Liver (tissue), 9 donors: ENCODE measurements around the gene AMZ1. TPM values are rescaled to one million over a fixed set of nuclear protein-coding genes. Genes with fewer than 3 reads are reported as not detected.

ENCODE experiments used
- DNase-seq: peaks from one replicate; pipeline ENCODE4 v3.0.0-alpha.2; 2017; ENCODE audit warnings: low spot score
- H3K27ac ChIP-seq, 2 donors: one replicate each; pipeline ENCODE4 v1.7.0; 2013; ENCODE audit warnings: inconsistent platforms in 2 of 2, low read length in 2 of 2, control low read depth in 1 of 2, low read depth in 1 of 2, mild to moderate bottlenecking in 1 of 2
- H3K27me3 ChIP-seq, 4 donors: one replicate each; pipeline versions ENCODE4 v1.6.1 to v1.7.0; 2013; ENCODE audit warnings: low read length in 3 of 4, inconsistent platforms in 1 of 4, mild to moderate bottlenecking in 1 of 4, moderate library complexity in 1 of 4; ENCODE audit not compliant: control insufficient read depth in 4 of 4, insufficient read depth in 4 of 4
- H3K36me3 ChIP-seq, 4 donors: one replicate each; pipeline versions ENCODE4 v1.6.1 to v1.7.0; 2013; ENCODE audit warnings: low read length in 3 of 4, mild to moderate bottlenecking in 3 of 4, low read depth in 1 of 4, moderate library complexity in 1 of 4; ENCODE audit not compliant: control insufficient read depth in 4 of 4, insufficient read depth in 3 of 4
- H3K4me1 ChIP-seq, 4 donors: one replicate each; pipeline versions ENCODE4 v1.6.1 to v1.7.0; 2013; ENCODE audit warnings: low read length in 3 of 4, mild to moderate bottlenecking in 3 of 4, moderate library complexity in 1 of 4; ENCODE audit not compliant: control insufficient read depth in 4 of 4, insufficient read depth in 4 of 4
- H3K4me3 ChIP-seq, 3 donors: one replicate each; pipeline versions ENCODE4 v1.6.1 to v1.7.0; 2013; ENCODE audit warnings: low read length in 3 of 3, control low read depth in 1 of 3, low read depth in 1 of 3, mild to moderate bottlenecking in 1 of 3
- H3K9ac ChIP-seq, 2 donors: one replicate each; pipeline ENCODE4 v1.7.0; 2013; ENCODE audit warnings: low read length in 2 of 2, mild to moderate bottlenecking in 2 of 2, moderate library complexity in 2 of 2, control low read depth in 1 of 2, low read depth in 1 of 2
- H3K9me3 ChIP-seq, 4 donors: one replicate each; pipeline versions ENCODE4 v1.6.1 to v1.7.0; 2013; ENCODE audit warnings: low read length in 3 of 4; ENCODE audit not compliant: control insufficient read depth in 4 of 4
- ATF3 ChIP-seq: IDR thresholded peaks from 2 replicates; pipeline ENCODE4 v1.6.1; 2016; ENCODE audit warnings: antibody characterized with exemption
- CTCF ChIP-seq: fragments of 150-350 bp; IDR thresholded peaks from 2 replicates; pipeline ENCODE4 v1.5.1; 2017; ENCODE audit warnings: improper control_type of control experiment, low read depth, low read length; ENCODE audit not compliant: missing input control
- EGR1 ChIP-seq, 2 donors: IDR thresholded peaks; 2 replicates each; pipeline ENCODE4 v1.6.1; 2016 to 2018; ENCODE audit warnings: antibody characterized with exemption in 2 of 2, low read depth in 2 of 2
- FOXA1 ChIP-seq: IDR thresholded peaks from 2 replicates; pipeline ENCODE4 v1.6.1; 2016; ENCODE audit warnings: antibody characterized with exemption
- FOXA2 ChIP-seq: IDR thresholded peaks from 2 replicates; pipeline ENCODE4 v1.6.1; 2016; ENCODE audit warnings: antibody characterized with exemption
- GABPA ChIP-seq, 2 donors: IDR thresholded peaks in 1 of 2; conservative IDR thresholded peaks in 1 of 2; 2 replicates each; pipeline ENCODE4 v1.6.1; 2016; ENCODE audit warnings: antibody characterized with exemption in 2 of 2, mild to moderate bottlenecking in 1 of 2, moderate library complexity in 1 of 2
- HNF4A ChIP-seq, 2 donors: conservative IDR thresholded peaks; 2 replicates each; pipeline ENCODE4 v1.6.1; 2016; ENCODE audit warnings: antibody characterized with exemption in 2 of 2, mild to moderate bottlenecking in 2 of 2
- HNF4G ChIP-seq: IDR thresholded peaks from 2 replicates; pipeline ENCODE4 v1.6.1; 2016; ENCODE audit warnings: antibody characterized with exemption
- JUND ChIP-seq, 2 donors: IDR thresholded peaks; 2 replicates each; pipeline ENCODE4 v1.6.1; 2016; ENCODE audit warnings: antibody characterized with exemption in 2 of 2
- MAX ChIP-seq: IDR thresholded peaks from 2 replicates; pipeline ENCODE4 v1.6.1; 2016; ENCODE audit warnings: antibody characterized with exemption
- NR2F2 ChIP-seq: IDR thresholded peaks from 2 replicates; pipeline ENCODE4 v1.6.1; 2016; ENCODE audit warnings: antibody characterized with exemption
- RAD21 ChIP-seq, 2 donors: IDR thresholded peaks; 2 replicates each; pipeline ENCODE4 v1.6.1; 2016; ENCODE audit warnings: antibody characterized with exemption in 2 of 2, mild to moderate bottlenecking in 2 of 2
- RXRA ChIP-seq, 2 donors: IDR thresholded peaks; 2 replicates each; pipeline ENCODE4 v1.6.1; 2017 to 2018; ENCODE audit warnings: antibody characterized with exemption in 2 of 2, mild to moderate bottlenecking in 1 of 2
- SP1 ChIP-seq: IDR thresholded peaks from 2 replicates; pipeline ENCODE4 v1.6.1; 2018; ENCODE audit warnings: antibody characterized with exemption, mild to moderate bottlenecking
- TAF1 ChIP-seq: conservative IDR thresholded peaks from 2 replicates; pipeline ENCODE4 v1.6.1; 2016; ENCODE audit warnings: antibody characterized with exemption, mild to moderate bottlenecking
- YY1 ChIP-seq: IDR thresholded peaks from 2 replicates; pipeline ENCODE4 v1.6.1; 2016; ENCODE audit warnings: antibody characterized with exemption, mild to moderate bottlenecking
- ZBTB33 ChIP-seq: IDR thresholded peaks from 2 replicates; pipeline ENCODE4 v1.6.1; 2016; ENCODE audit warnings: antibody characterized with exemption
- WGBS: extraction: QIAGEN DNeasy Blood & Tissue Kit; methylation state at CpG from one replicate; pipeline ENCODE4 v1.1.7; 2013; 5-methylcytosine and 5-hydroxymethylcytosine counted together
- polyA plus RNA-seq, 2 donors: library from polyadenylated mRNA; stranded (reverse) in 1 of 2; unstranded in 1 of 2; fragments of 200-250 nt in 1 of 2; fragments of >200 nt in 1 of 2; fragmentation: Nextera tagmentation in 1 of 2; extraction: Ambion mirVana in 1 of 2; gene quantifications; one replicate each; pipeline versions ENCODE4 v1.2.1 to v1.2.3, GENCODE V29; 2013 to 2015
- total RNA-seq, 2 donors: library from RNA; depleted of rRNA; stranded (reverse); fragments of >200 nt; gene quantifications; one replicate each; pipeline ENCODE4 v1.2.3, GENCODE V29; 2014
- TF ChIP-seq, protein P1 (sequence below): IDR thresholded peaks from 2 replicates; pipeline ENCODE4 v1.6.1; 2016; ENCODE audit warnings: antibody characterized with exemption, mild to moderate bottlenecking
- donor health status: healthy.
- donor health status: healthy.
- donor health status: healthy.
- donor health status: healthy.
- donor health status: healthy.

The AMZ1 gene
- total and polyA plus RNA-seq, 4 donors, result 0.10 to 1.3 (median 1.1) TPM; not detected in 1

GRCh38 chr7:2667843-2668242, 20.2 kb upstream of the AMZ1 start:
- 47% methylated on average over 7 of the region's 7 CpGs for WGBS
- Histone ChIP-seq H3K27me3 (no peaks in the 10 kb centered on the region), H3K4me3 (no peak overlapping the region), H3K4me1 (peaks cover 5 to 39% (median 29%) of the 10 kb centered on the region in 4 donors), H3K9me3 (no peaks in the 10 kb centered on the region), H3K36me3 (no peaks in the 10 kb centered on the region), H3K27ac (no peak overlapping the region), H3K9ac (no peak overlapping the region)
- DNase-seq, result no peak
- TF ChIP-seq RAD21 (IDR thresholded peaks at IDR 0.05) (peak in 1 of 2 donors; percentile 11), ZBTB33 (no peak), EGR1 (IDR thresholded peaks at IDR 0.05; ENCODE audit: low read depth in 2 of 2) (peak in 1 of 2 donors; percentile 30), FOXA2 (no peak), CTCF (no peak), RXRA (IDR thresholded peaks at IDR 0.05) (peak; percentile 88 to 90), NR2F2 (peak; percentile 39), ATF3 (no peak), SP1 (peak; percentile 94), MAX (peak; percentile 43), YY1 (no peak), TAF1 (no peak), HNF4G (peak; percentile 78), FOXA1 (no peak), GABPA (IDR thresholded peaks at IDR 0.05 in 1 of 2, conservative IDR thresholded peaks at IDR 0.05 in 1 of 2) (no peak), JUND (IDR thresholded peaks at IDR 0.05) (peak in 1 of 2 donors; percentile 15), HNF4A (conservative IDR thresholded peaks at IDR 0.05) (peak; percentile 90 to 91)
- TF ChIP-seq, protein P1, sequence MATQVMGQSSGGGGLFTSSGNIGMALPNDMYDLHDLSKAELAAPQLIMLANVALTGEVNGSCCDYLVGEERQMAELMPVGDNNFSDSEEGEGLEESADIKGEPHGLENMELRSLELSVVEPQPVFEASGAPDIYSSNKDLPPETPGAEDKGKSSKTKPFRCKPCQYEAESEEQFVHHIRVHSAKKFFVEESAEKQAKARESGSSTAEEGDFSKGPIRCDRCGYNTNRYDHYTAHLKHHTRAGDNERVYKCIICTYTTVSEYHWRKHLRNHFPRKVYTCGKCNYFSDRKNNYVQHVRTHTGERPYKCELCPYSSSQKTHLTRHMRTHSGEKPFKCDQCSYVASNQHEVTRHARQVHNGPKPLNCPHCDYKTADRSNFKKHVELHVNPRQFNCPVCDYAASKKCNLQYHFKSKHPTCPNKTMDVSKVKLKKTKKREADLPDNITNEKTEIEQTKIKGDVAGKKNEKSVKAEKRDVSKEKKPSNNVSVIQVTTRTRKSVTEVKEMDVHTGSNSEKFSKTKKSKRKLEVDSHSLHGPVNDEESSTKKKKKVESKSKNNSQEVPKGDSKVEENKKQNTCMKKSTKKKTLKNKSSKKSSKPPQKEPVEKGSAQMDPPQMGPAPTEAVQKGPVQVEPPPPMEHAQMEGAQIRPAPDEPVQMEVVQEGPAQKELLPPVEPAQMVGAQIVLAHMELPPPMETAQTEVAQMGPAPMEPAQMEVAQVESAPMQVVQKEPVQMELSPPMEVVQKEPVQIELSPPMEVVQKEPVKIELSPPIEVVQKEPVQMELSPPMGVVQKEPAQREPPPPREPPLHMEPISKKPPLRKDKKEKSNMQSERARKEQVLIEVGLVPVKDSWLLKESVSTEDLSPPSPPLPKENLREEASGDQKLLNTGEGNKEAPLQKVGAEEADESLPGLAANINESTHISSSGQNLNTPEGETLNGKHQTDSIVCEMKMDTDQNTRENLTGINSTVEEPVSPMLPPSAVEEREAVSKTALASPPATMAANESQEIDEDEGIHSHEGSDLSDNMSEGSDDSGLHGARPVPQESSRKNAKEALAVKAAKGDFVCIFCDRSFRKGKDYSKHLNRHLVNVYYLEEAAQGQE, result peak; percentile 54
